ENCODE measurements around the gene DCBLD1.

GRCh38 chr6:117491916-117492315, 9.4 kb downstream of the DCBLD1 start:
- no peak for TF ChIP-seq CTCF (IDR thresholded peaks at IDR 0.05)
- TF ChIP-seq POLR2A (IDR thresholded peaks at IDR 0.05), result no peak

All from thyroid gland (tissue), 4 donors.